Measurements from ENCODE around the gene DNAJC2.

- no peak for TF ChIP-seq CTCF (IDR thresholded peaks at IDR 0.05; ENCODE audit: insufficient read depth, low read depth, low read length)
- no peak for TF ChIP-seq EZH2 (IDR thresholded peaks at IDR 0.05; ENCODE audit: insufficient read depth, low read length)
Observed at GRCh38 chr7:103348452-103348851, 3.9 kb upstream of the DNAJC2 start.

Data from astrocyte (in vitro differentiated cells and primary cell).